ENCODE data around the gene SLC12A8. TPM values are rescaled to one million over a fixed set of nuclear protein-coding genes. Genes with fewer than 3 reads are reported as not detected.

SLC12A8 gene
- total and polyA plus RNA-seq, 9 of the 15 experiments (the other 6 are each of a cell fraction or from before 2014, with no cell fraction given), result 0.04 to 0.33 (median 0.09) TPM; not detected in 4

GRCh38 chr3:125085166-125085565 lies 127.4 kb downstream of the SLC12A8 start (continued):
- no peak for TF ChIP-seq CBX1 (IDR thresholded peaks at IDR 0.05; ENCODE audit: low read depth)
- TF ChIP-seq NFE2L1 (tag; IDR thresholded peaks at IDR 0.05; ENCODE audit: borderline replicate concordance, low read depth), result no peak
- no peak for TF ChIP-seq TFE3 (CRISPR knock-in tag; IDR thresholded peaks at IDR 0.05)
- no peak for TF ChIP-seq NR0B1 (IDR thresholded peaks at IDR 0.05; ENCODE audit: partially characterized antibody)
- TF ChIP-seq, protein P1, sequence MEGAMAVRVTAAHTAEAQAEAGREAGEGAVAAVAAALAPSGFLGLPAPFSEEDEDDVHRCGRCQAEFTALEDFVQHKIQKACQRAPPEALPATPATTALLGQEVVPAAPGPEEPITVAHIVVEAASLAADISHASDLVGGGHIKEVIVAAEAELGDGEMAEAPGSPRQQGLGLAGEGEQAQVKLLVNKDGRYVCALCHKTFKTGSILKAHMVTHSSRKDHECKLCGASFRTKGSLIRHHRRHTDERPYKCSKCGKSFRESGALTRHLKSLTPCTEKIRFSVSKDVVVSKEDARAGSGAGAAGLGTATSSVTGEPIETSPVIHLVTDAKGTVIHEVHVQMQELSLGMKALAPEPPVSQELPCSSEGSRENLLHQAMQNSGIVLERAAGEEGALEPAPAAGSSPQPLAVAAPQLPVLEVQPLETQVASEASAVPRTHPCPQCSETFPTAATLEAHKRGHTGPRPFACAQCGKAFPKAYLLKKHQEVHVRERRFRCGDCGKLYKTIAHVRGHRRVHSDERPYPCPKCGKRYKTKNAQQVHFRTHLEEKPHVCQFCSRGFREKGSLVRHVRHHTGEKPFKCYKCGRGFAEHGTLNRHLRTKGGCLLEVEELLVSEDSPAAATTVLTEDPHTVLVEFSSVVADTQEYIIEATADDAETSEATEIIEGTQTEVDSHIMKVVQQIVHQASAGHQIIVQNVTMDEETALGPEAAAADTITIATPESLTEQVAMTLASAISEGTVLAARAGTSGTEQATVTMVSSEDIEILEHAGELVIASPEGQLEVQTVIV (CRISPR knock-in tag; IDR thresholded peaks at IDR 0.05; ENCODE audit: borderline replicate concordance), result no peak
